ENCODE data around the gene TRIM46. TPM values are rescaled to one million over a fixed set of nuclear protein-coding genes. Genes with fewer than 3 reads are reported as not detected.

The TRIM46 gene
- 1 to 10 TPM in 1 of 2 donors, under 1 TPM in 1; 0.14 to 1.6 TPM for total RNA-seq

GRCh38 chr1:155173478-155174323 lies at the start of gene TRIM46:
Gene TRIM46, plus strand, starts transcription at chr1:155173849. Its CDS starts 118 bp downstream, at chr1:155173967.
- Histone ChIP-seq H3K4me1 (replicated peaks) (no peaks in the 10 kb centered on the region), H3K36me3 (peaks cover 0 to 11% of the 10 kb centered on the region in 2 donors), H3K9me3 (no peaks in the 10 kb centered on the region), H3K27ac (peak within 1 kb of the TSS; percentile 86 to 89), H3K27me3 (replicated peaks; ENCODE audit: insufficient read depth) (peaks cover 2% of the 10 kb centered on the region), H3K4me3 (peak within 1 kb of the TSS; percentile 61 to 78)
- DNase-seq (ENCODE audit: low spot score), result no peak
- TF ChIP-seq CTCF (IDR thresholded peaks at IDR 0.05), result no peak
- TF ChIP-seq POLR2AphosphoS5 (IDR thresholded peaks at IDR 0.05), result no peak
- TF ChIP-seq POLR2A (IDR thresholded peaks at IDR 0.05), result no peak
- WGBS, result under 1% methylated on average over 38 of the region's 38 CpGs
- intact Hi-C loops (cut with DNase I), result no loop called here

GRCh38 chr1:155124503-155125463 lies 48.9 kb upstream of the TRIM46 start:
- no peak overlapping the region for H3K4me3 ChIP-seq
- TF ChIP-seq POLR2A (IDR thresholded peaks at IDR 0.05) (no peak), CTCF (IDR thresholded peaks at IDR 0.05) (no peak), POLR2AphosphoS5 (IDR thresholded peaks at IDR 0.05) (no peak)
- DNase-seq (ENCODE audit: low spot score), result no peak
- WGBS, result 82% methylated on average over 16 of the region's 16 CpGs
- peaks cover 6% of the 10 kb centered on the region for H3K4me1 ChIP-seq (replicated peaks)
- H3K9me3 ChIP-seq, result no peaks in the 10 kb centered on the region
- peak overlapping the region; percentile 94 to 98 for H3K27ac ChIP-seq
- no peaks in the 10 kb centered on the region for H3K36me3 ChIP-seq
- intact Hi-C loops (cut with DNase I), result no loop called here
- H3K27me3 ChIP-seq (replicated peaks; ENCODE audit: insufficient read depth), result no peaks in the 10 kb centered on the region

GRCh38 chr1:155125511-155125945 lies 48.1 kb upstream of the TRIM46 start:
- Histone ChIP-seq H3K27ac (peak overlapping the region; percentile 94 to 98), H3K4me1 (replicated peaks) (peaks cover 6% of the 10 kb centered on the region)

More at GRCh38 chr1:155125511-155125945, 48.1 kb upstream of the TRIM46 start:
- intact Hi-C loops (cut with DNase I), result no loop called here
- Histone ChIP-seq H3K9me3 (no peaks in the 10 kb centered on the region), H3K27me3 (replicated peaks; ENCODE audit: insufficient read depth) (no peaks in the 10 kb centered on the region), H3K4me3 (no peak overlapping the region), H3K36me3 (no peaks in the 10 kb centered on the region)
- DNase-seq (ENCODE audit: low spot score), result peak; percentile 59
- WGBS, result 41% methylated on average over 11 of the region's 11 CpGs
- TF ChIP-seq POLR2A (IDR thresholded peaks at IDR 0.05), result peak; percentile 49
- no peak for TF ChIP-seq POLR2AphosphoS5 (IDR thresholded peaks at IDR 0.05)
- TF ChIP-seq CTCF (IDR thresholded peaks at IDR 0.05), result no peak

Data from prostate gland (tissue), 2 donors.